ENCODE results near the gene SYVN1.

SYVN1 gene

GRCh38 chr11:65112546-65113360, 21.6 kb downstream of the SYVN1 start:
- no peak for DNase-seq (ENCODE audit: low read depth in 2 of 2)

- peak; percentile 68 to 72 for DNase-seq (ENCODE audit: low read depth in 2 of 2)
Observed at GRCh38 chr11:65111744-65112545, 22.4 kb downstream of the SYVN1 start, which contains the start of gene TM7SF2. Gene TM7SF2 (plus strand): TSS chr11:65111872. CDS start chr11:65112016, 144 bp downstream.

- DNase-seq (ENCODE audit: low read depth in 2 of 2): no peak
Observed at GRCh38 chr11:65111159-65111743, 23.1 kb downstream of the SYVN1 start.

- DNase-seq (ENCODE audit: low read depth in 2 of 2): peak; percentile 37 to 45
Observed at GRCh38 chr11:65110354-65110861, 23.9 kb downstream of the SYVN1 start.

- DNase-seq (ENCODE audit: low read depth in 2 of 2): no peak
Observed at GRCh38 chr11:65109231-65110198, 24.8 kb downstream of the SYVN1 start.

- DNase-seq (ENCODE audit: low read depth in 2 of 2): no peak
Observed at GRCh38 chr11:65108469-65109123, 25.7 kb downstream of the SYVN1 start.

DNA sequence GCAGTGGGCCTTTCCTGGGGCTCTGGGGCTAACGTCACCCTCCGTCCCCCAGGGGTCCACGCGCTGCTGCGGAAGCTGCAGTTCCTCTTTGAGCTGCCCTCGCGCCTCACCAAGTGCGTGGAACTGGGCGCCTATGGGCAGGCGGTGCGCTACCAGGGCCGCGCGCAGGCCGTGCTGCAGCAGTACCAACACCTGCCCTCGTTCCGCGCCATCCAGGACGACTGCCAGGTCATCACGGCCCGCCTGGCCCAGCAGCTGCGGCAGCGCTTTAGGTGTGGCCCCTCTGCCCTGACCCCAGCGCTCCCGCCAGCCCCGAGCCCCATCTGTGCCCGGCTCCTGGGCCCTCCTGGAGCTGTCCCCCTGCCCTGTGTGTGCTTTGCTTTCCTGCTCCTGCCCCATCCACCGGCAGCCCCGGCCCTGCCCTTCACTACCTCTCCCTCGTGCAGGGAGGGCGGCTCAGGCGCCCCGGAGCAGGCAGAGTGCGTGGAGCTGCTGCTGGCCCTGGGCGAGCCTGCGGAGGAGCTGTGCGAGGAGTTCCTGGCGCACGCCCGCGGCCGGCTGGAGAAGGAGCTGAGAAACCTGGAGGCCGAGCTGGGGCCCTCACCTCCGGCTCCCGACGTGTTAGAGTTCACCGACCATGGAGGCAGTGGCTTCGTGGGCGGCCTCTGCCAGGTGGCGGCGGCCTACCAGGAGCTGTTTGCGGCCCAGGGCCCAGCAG, 26.4 kb downstream of the SYVN1 start:
- DNase-seq (ENCODE audit: low read depth in 2 of 2): no peak

- no peak for DNase-seq (ENCODE audit: low read depth in 2 of 2)
Observed at GRCh38 chr11:65107078-65107477, 27.2 kb downstream of the SYVN1 start.

DNA sequence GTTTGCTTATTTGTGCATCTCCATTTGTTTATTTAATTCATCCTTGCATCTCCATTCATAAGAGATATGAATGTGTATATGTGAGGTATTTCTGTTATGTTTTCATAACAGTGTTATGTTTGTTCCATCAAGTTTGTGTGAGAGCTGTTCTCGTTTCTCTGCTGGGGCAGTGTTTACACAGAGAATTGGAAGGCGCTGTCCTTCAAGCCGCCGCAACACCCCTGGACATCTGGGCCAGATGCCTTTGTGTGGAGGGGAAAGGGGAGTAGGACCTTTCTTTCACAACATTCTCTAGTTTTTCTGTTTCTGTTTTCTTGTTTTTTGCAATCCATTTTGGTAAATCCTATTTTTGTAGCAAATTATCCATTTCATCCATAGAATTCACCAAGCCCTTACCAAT, 29.7 kb downstream of the SYVN1 start:
- DNase-seq (ENCODE audit: low read depth in 2 of 2): no peak

DNA sequence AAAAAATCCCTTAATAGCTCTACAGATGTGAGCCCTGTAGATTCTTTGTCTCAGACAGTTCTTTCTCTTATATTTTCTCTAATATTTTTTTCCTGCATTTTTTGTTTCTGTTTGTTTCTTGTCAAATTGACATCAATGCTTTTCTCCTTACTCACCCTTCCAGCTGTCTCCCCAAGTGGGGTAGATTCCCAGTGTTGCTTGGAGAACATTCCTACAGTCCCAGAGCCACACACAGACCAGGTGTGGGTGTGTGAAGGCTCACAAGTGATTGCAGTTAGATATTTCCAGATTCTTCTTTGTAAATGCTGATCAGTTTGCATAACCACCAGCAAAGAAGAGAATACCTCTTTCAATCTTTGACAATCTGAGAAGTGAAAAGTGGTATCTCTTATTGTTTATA, 30.8 kb downstream of the SYVN1 start:
- DNase-seq (ENCODE audit: low read depth in 2 of 2): no peak

GRCh38 chr11:65102142-65103095, 31.9 kb downstream of the SYVN1 start:
- no peak for DNase-seq (ENCODE audit: low read depth in 2 of 2)

DNA sequence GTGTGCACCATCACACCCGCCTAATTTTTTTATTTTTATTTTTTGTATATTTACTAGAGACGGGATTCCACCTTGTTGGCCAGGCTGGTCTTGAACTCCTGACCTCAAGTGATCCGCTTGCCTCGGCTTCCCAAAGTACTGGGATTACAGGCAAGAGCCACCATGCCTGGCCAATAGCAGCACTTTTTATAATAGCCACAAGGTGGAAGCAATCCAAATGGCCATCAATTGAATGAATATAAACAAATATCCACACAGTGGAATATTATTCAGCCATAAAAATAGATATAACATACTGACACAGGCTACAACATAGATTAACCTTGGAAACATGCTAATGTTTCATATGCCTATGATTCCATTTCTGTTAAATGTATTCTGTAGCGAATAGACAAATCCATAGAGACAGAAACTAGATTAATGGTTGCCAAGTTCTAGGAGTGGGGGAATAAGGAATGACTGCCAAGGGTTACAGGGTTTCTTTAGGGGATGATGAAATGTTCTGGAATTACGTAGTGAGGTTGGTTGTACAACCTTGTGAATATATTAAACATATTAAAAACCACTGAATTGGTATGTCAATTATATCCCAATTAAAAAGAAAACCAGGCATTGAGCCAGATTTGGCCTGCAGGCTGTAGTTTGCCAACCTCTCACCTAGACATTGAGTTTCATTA, 33.5 kb downstream of the SYVN1 start:
- no peak for DNase-seq (ENCODE audit: low read depth in 2 of 2)

GRCh38 chr11:65096926-65097325, 37.4 kb downstream of the SYVN1 start:
- DNase-seq (ENCODE audit: low read depth in 2 of 2): no peak

GRCh38 chr11:65095974-65096806, 38.1 kb downstream of the SYVN1 start, which contains the start of gene VPS51:
Gene VPS51 (plus strand): TSS chr11:65096214. CDS start chr11:65096251, 37 bp downstream.
- peak; percentile 79 to 82 for DNase-seq (ENCODE audit: low read depth in 2 of 2)

DNA sequence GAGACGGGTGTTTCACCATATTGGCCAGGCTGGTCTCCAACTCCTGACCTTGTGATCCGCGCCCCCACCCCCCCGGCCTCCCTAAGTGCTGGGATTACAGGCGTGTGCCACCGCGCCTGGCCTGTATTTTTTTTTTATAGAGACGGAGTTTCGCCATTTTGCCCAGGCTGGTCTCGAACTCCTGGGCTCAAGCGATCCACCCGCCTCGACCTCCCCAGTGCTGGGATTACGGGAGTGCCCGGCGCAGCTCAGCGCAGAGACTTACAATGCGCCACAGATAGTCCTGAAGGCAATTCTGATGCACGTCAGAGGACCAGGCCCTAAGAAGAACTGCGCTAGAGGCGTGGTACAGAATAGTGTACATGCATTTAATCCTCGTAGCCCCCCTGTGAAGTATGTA, 38.9 kb downstream of the SYVN1 start:
- no peak for DNase-seq (ENCODE audit: low read depth in 2 of 2)

DNA sequence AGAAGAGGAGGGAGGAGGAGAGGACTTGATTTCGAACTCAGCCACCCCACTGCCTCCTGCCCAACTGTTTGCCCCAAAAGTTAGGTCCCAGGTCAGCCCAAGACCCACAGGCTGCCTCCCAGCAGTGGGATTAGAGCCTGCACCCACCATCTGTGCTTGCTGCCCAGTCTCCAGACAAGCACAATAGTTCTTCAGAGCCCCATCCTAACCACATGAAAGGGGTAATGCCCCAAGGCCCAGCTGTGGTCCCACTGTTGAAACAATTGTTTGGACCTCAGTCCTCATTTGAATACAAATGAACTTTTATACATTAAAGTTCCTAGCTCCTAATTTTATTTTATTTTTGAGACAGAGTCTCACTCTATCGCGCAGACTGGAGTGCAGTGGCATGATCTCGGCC, 43.7 kb downstream of the SYVN1 start:
- no peak for DNase-seq (ENCODE audit: low read depth in 2 of 2)

DNA sequence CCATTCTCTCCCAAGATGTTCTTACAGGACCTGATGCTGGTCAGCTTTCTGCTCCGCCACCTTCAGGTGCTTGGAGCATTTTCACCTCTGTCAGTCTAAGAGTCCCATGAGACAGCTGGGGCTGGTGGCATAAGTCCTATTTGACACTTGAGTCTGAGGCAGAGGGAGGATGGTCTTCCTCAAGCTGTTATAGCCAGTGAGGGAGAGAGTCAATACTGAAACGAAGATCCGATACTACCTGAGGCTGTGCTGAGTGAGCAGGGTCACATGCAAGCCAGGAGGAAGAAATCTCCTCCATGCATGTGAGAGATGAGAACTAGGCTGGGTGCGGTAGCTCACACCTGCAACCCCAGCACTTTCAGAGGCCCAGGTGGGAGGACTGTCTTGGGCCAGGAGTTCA, 44.7 kb downstream of the SYVN1 start:
- no peak for DNase-seq (ENCODE audit: low read depth in 2 of 2)
